ENCODE measurements around the gene MAEA. TPM values are rescaled to one million over a fixed set of nuclear protein-coding genes. Genes with fewer than 3 reads are reported as not detected.

Gene MAEA
- total RNA-seq, 1 donor from 2014 or later = 56.3 TPM

GRCh38 chr4:1241936-1242505 is 47.7 kb upstream of the MAEA start:
- Mint-ChIP-seq H3K4me3 (ENCODE audit: unreplicated experiment) (no peak overlapping the region), H3K36me3 (ENCODE audit: low read depth) (peaks cover 1% of the 10 kb centered on the region), H3K9me3 (ENCODE audit: low read depth) (no peaks in the 10 kb centered on the region), H3K4me1 (ENCODE audit: low read depth) (peaks cover 38% of the 10 kb centered on the region), H3K27ac (ENCODE audit: unreplicated experiment) (no peak overlapping the region), H3K27me3 (ENCODE audit: low read depth) (no peaks in the 10 kb centered on the region)
- TF ChIP-seq CTCF (IDR thresholded peaks at IDR 0.05) = no peak
- DNase-seq (ENCODE audit: low spot score) = no peak

- Mint-ChIP-seq H3K4me3 (ENCODE audit: unreplicated experiment) (no peak overlapping the region), H3K4me1 (ENCODE audit: low read depth) (peaks cover 40% of the 10 kb centered on the region), H3K27ac (ENCODE audit: unreplicated experiment) (no peak overlapping the region), H3K9me3 (ENCODE audit: low read depth) (no peaks in the 10 kb centered on the region), H3K27me3 (ENCODE audit: low read depth) (no peaks in the 10 kb centered on the region), H3K36me3 (ENCODE audit: low read depth) (peaks cover 1% of the 10 kb centered on the region)
- no peak for DNase-seq (ENCODE audit: low spot score)
- TF ChIP-seq CTCF (IDR thresholded peaks at IDR 0.05) = no peak
These were observed 46.9 kb upstream of the MAEA start for GRCh38 chr4:1242506-1243450.

GRCh38 chr4:1243451-1244080 is 46.1 kb upstream of the MAEA start:
- Mint-ChIP-seq H3K4me3 (ENCODE audit: unreplicated experiment) (no peak overlapping the region), H3K36me3 (ENCODE audit: low read depth) (peaks cover 1% of the 10 kb centered on the region), H3K27ac (ENCODE audit: unreplicated experiment) (no peak overlapping the region), H3K9me3 (ENCODE audit: low read depth) (no peaks in the 10 kb centered on the region), H3K27me3 (ENCODE audit: low read depth) (no peaks in the 10 kb centered on the region), H3K4me1 (ENCODE audit: low read depth) (peaks cover 40% of the 10 kb centered on the region)
- no peak for TF ChIP-seq CTCF (IDR thresholded peaks at IDR 0.05)
- peak; percentile 86 for DNase-seq (ENCODE audit: low spot score)

- Mint-ChIP-seq H3K9me3 (ENCODE audit: low read depth) (no peaks in the 10 kb centered on the region), H3K27ac (ENCODE audit: unreplicated experiment) (peak overlapping the region; percentile 45), H3K36me3 (ENCODE audit: low read depth) (peaks cover 1% of the 10 kb centered on the region), H3K4me1 (ENCODE audit: low read depth) (peaks cover 40% of the 10 kb centered on the region), H3K27me3 (ENCODE audit: low read depth) (no peaks in the 10 kb centered on the region), H3K4me3 (ENCODE audit: unreplicated experiment) (no peak overlapping the region)
- TF ChIP-seq CTCF (IDR thresholded peaks at IDR 0.05) = no peak
- peak; percentile 83 for DNase-seq (ENCODE audit: low spot score)
These were observed 45.4 kb upstream of the MAEA start for GRCh38 chr4:1244081-1244977.

Measured in chondrocyte (in vitro differentiated cells).